Gastrocnemius medialis (tissue), 4 donors: ENCODE data around the gene C7orf57. TPM values are rescaled to one million over a fixed set of nuclear protein-coding genes. Genes with fewer than 3 reads are reported as not detected.

ENCODE experiments used
- ATAC-seq, 2 donors: fragments of 150-250 bp; one replicate each; pipeline ENCODE4 v1.9.1; 2016
- DNase-seq, 2 donors: peaks; one replicate each; pipeline ENCODE4 v3.0.0-alpha.2; 2019
- H3K27ac ChIP-seq, 4 donors: fragments of 200-600 bp; sonication (generic); 1 replicate in 1 of 4; 2 replicates in 3 of 4; pipeline ENCODE4 v1.5.1; 2016 to 2018; ENCODE audit warnings: mild to moderate bottlenecking in 2 of 4, moderate library complexity in 1 of 4
- H3K27me3 ChIP-seq, 3 donors: fragments of 200-600 bp; sonication (generic) in 2 of 3; 1 replicate in 1 of 3; 2 replicates in 2 of 3; pipeline versions ENCODE4 v1.5.1 to v1.6.0; 2016 to 2019; ENCODE audit warnings: mild to moderate bottlenecking in 1 of 3, moderate library complexity in 1 of 3
- H3K36me3 ChIP-seq, 2 donors: fragments of 200-600 bp; sonication (generic) in 1 of 2; one replicate each; pipeline ENCODE4 v1.5.1; 2017 to 2018
- H3K4me1 ChIP-seq, 2 donors: fragments of 200-600 bp; sonication (generic) in 1 of 2; one replicate each; pipeline ENCODE4 v1.5.1; 2016 to 2017; ENCODE audit warnings: mild to moderate bottlenecking in 2 of 2
- H3K4me3 ChIP-seq, 4 donors: fragments of 200-600 bp; sonication (generic) in 3 of 4; 1 replicate in 1 of 4; 2 replicates in 3 of 4; pipeline ENCODE4 v1.5.1; 2016 to 2019; ENCODE audit warnings: mild to moderate bottlenecking in 2 of 4
- H3K9me3 ChIP-seq, 3 donors: fragments of 200-600 bp; sonication (generic) in 2 of 3; 1 replicate in 1 of 3; 2 replicates in 2 of 3; pipeline ENCODE4 v1.5.1; 2016 to 2019
- POLR2A ChIP-seq, 2 donors: fragments of 450-650 bp; IDR thresholded peaks; one replicate each; pipeline ENCODE4 v1.6.1; 2017; ENCODE audit warnings: antibody characterized with exemption in 2 of 2, mild to moderate bottlenecking in 2 of 2, moderate library complexity in 2 of 2
- in situ Hi-C, 4 donors: fragments of 200-750 bp; cut with MboI; loops; one replicate each; pipeline versions ENCODE4 v1.15.0 to v1.8.0; 2017; ENCODE audit warnings: low sequenced_read_pairs in 4 of 4
- intact Hi-C: fragments of 100-400 bp; cut with DNase I; formaldehyde crosslinking; loops from one replicate; pipeline ENCODE4 v1.15.1; 2023; ENCODE audit warnings: low total_unique reads
- total RNA-seq, 4 donors: library from RNA; depleted of rRNA; stranded (reverse); fragments of >200 nt; gene quantifications; one replicate each; pipeline versions ENCODE4 v1.1.0 to v1.2.3, GENCODE V29; 2016
- TF ChIP-seq, protein P1 (sequence below), 5 experiments: fragments of 450-650 bp in 3 of 5; fragments of 200-600 bp in 2 of 5; sonication (generic) in 2 of 5; IDR thresholded peaks in 4 of 5; conservative IDR thresholded peaks in 1 of 5; 1 replicate in 4 of 5; 2 replicates in 1 of 5; pipeline ENCODE4 v1.5.1; 2016 to 2019; ENCODE audit warnings: antibody characterized with exemption in 5 of 5, mild to moderate bottlenecking in 3 of 5, moderate library complexity in 3 of 5

Gene C7orf57
- total RNA-seq, 4 donors from 2014 or later, result not detected

DNA sequence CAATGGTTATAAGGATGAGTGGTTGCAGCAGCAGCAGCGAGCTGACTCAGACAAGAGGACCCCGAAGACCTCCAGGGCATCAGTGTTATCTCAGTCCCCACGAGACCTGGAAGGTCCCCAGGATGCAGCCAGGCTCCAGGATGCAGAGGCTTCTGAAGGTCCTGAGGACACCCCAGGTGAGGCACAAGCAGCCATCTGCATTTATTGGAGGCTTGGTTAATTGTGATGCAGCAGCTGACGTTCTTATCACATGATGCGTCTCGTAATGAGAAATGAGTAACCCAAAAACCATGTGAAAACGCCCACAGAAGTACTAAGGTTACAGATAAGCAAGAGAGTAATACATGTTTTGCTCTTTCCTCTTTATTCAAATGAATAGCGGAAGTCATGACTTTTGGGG, 17.4 kb downstream of the C7orf57 start:
- no peaks in the 10 kb centered on the region for H3K9me3 ChIP-seq
- ATAC-seq (no peak), DNase-seq (no peak)
- no peaks in the 10 kb centered on the region for H3K27me3 ChIP-seq
- TF ChIP-seq, protein P1, sequence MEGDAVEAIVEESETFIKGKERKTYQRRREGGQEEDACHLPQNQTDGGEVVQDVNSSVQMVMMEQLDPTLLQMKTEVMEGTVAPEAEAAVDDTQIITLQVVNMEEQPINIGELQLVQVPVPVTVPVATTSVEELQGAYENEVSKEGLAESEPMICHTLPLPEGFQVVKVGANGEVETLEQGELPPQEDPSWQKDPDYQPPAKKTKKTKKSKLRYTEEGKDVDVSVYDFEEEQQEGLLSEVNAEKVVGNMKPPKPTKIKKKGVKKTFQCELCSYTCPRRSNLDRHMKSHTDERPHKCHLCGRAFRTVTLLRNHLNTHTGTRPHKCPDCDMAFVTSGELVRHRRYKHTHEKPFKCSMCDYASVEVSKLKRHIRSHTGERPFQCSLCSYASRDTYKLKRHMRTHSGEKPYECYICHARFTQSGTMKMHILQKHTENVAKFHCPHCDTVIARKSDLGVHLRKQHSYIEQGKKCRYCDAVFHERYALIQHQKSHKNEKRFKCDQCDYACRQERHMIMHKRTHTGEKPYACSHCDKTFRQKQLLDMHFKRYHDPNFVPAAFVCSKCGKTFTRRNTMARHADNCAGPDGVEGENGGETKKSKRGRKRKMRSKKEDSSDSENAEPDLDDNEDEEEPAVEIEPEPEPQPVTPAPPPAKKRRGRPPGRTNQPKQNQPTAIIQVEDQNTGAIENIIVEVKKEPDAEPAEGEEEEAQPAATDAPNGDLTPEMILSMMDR (IDR thresholded peaks at IDR 0.05 in 4 of 5, conservative IDR thresholded peaks at IDR 0.05 in 1 of 5), result no peak
- no peak for TF ChIP-seq POLR2A (IDR thresholded peaks at IDR 0.05)
- intact Hi-C loops (no loop called here), in situ Hi-C loops (no loop called here)
- H3K4me3 ChIP-seq, result no peak overlapping the region
- no peaks in the 10 kb centered on the region for H3K36me3 ChIP-seq
- no peak overlapping the region for H3K27ac ChIP-seq
- no peaks in the 10 kb centered on the region for H3K4me1 ChIP-seq

DNA sequence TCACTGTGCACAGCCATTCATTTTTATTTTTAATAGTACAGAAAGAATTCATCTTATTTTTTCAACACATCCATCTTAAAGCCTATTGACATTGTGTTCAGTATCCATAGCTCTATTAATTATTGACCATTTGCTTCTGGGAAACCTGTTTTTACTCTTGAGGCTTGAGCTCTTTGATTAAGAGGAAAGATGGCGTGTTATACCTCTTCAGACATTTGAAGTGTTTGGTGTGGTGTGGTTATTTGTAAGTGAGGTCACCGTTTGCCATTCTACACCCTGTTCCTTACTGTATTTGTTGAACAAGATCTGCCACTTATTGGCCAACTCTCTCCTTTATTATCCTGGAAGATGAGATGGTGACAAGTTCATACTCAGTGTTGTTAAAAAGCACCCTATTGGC, 18.4 kb downstream of the C7orf57 start:
- DNase-seq (no peak), ATAC-seq (no peak)
- H3K36me3 ChIP-seq, result no peaks in the 10 kb centered on the region
- no peak for TF ChIP-seq POLR2A (IDR thresholded peaks at IDR 0.05)
- TF ChIP-seq, protein P1 (IDR thresholded peaks at IDR 0.05 in 4 of 5, conservative IDR thresholded peaks at IDR 0.05 in 1 of 5), result no peak
- H3K4me3 ChIP-seq, result no peak overlapping the region
- no peaks in the 10 kb centered on the region for H3K27me3 ChIP-seq
- intact Hi-C loops, result no loop called here
- no peak overlapping the region for H3K27ac ChIP-seq
- H3K4me1 ChIP-seq, result no peaks in the 10 kb centered on the region
- in situ Hi-C loops, result no loop called here
- no peaks in the 10 kb centered on the region for H3K9me3 ChIP-seq

DNA sequence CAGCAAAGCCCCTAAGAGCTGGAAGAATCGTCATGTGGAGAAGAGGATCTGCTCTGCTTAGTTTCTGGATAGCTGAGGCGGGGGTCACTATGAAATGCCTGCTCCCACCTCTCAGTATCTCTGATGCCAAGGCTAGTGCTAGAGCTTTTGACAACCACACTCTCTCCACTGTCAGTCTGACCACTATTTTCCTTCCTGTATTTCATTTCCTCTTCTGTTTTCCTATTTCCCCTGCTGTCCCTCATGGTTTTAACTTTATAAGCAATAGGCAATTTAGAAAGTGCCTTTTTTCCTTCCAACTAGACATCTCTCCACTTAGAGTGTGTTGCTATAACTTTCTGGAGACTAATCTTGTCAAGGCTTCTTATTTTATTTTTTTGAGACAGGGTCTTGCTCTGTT, 23.6 kb downstream of the C7orf57 start:
- intact Hi-C loops, result no loop called here

DNA sequence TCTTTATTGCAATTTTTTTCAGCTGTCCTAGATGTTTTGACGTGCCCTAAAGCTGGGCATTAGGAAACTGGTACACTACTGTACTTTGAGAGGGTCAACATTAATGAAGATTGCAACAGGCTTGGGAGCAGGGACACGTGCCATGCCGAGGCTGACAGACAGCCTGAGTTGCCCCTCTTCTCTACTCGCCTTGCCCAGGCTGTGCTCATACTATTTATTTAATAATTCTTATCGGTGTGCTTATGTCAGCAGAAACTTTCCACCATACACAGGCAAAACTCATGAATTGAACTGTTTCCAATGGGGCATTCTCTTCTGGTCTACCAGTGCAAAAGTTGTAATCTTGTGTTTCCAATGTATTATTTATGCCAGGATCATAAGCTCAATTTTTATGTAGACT, 24.4 kb downstream of the C7orf57 start:
- TF ChIP-seq, protein P1 (IDR thresholded peaks at IDR 0.05 in 4 of 5, conservative IDR thresholded peaks at IDR 0.05 in 1 of 5), result no peak
- no peak for TF ChIP-seq POLR2A (IDR thresholded peaks at IDR 0.05)
- Histone ChIP-seq H3K4me3 (no peak overlapping the region), H3K4me1 (no peaks in the 10 kb centered on the region), H3K9me3 (peaks cover 0 to 4% (median 0%) of the 10 kb centered on the region in 3 donors), H3K27me3 (no peaks in the 10 kb centered on the region), H3K36me3 (no peaks in the 10 kb centered on the region), H3K27ac (no peak overlapping the region)
- ATAC-seq (no peak), DNase-seq (no peak)
- intact Hi-C loops (no loop called here), in situ Hi-C loops (no loop called here)

More for the DNA sequence above, 23.6 kb downstream of the C7orf57 start:
- no peak for TF ChIP-seq POLR2A (IDR thresholded peaks at IDR 0.05)
- TF ChIP-seq, protein P1 (IDR thresholded peaks at IDR 0.05 in 4 of 5, conservative IDR thresholded peaks at IDR 0.05 in 1 of 5), result no peak
- DNase-seq (no peak), ATAC-seq (no peak)
- no peak overlapping the region for H3K4me3 ChIP-seq
- no peaks in the 10 kb centered on the region for H3K4me1 ChIP-seq
- H3K36me3 ChIP-seq, result no peaks in the 10 kb centered on the region
- H3K9me3 ChIP-seq, result peaks cover 0 to 4% (median 0%) of the 10 kb centered on the region in 3 donors
- in situ Hi-C loops, result no loop called here
- no peaks in the 10 kb centered on the region for H3K27me3 ChIP-seq
- no peak overlapping the region for H3K27ac ChIP-seq

DNA sequence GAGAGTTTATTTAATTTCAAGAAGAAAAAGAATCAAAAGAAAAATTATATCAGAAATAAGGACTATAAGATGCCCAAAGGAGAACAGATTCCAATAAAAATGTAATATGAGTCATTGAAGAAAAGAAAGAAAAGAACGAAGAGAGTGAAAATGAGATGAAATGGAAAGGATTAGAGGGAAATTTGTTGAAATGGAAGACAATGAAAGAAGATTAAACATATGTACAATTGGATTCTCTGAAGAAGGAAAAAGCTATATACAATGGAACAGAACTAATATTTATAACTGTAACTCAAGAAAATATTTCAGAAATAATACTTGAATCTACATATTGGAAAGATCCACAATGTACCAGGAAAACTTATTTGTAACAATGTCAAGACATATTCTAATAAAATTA, 28.6 kb downstream of the C7orf57 start:
- no peak for ATAC-seq

More for the DNA sequence above, 28.6 kb downstream of the C7orf57 start:
- intact Hi-C loops (no loop called here), in situ Hi-C loops (no loop called here)
- H3K27ac ChIP-seq, result no peak overlapping the region
- peaks cover 0 to 4% (median 0%) of the 10 kb centered on the region in 3 donors for H3K9me3 ChIP-seq
- H3K4me1 ChIP-seq, result no peaks in the 10 kb centered on the region
- H3K27me3 ChIP-seq, result no peaks in the 10 kb centered on the region
- H3K36me3 ChIP-seq, result no peaks in the 10 kb centered on the region
- H3K4me3 ChIP-seq, result no peak overlapping the region
- DNase-seq, result no peak
- TF ChIP-seq, protein P1 (IDR thresholded peaks at IDR 0.05 in 4 of 5, conservative IDR thresholded peaks at IDR 0.05 in 1 of 5), result no peak
- no peak for TF ChIP-seq POLR2A (IDR thresholded peaks at IDR 0.05)
